OCI-LY7 (cell line): ENCODE measurements around the gene PLD2.

ENCODE experiments used
- EZH2phosphoT487 ChIP-seq: fragments of 200-600 bp; sonication (generic); IDR thresholded peaks from 2 replicates; pipeline ENCODE4 v1.6.1; 2018; ENCODE audit warnings: low read depth, borderline replicate concordance, mild to moderate bottlenecking, mixed run types, antibody characterized with exemption, low read length, moderate library complexity, mixed read lengths
- TF ChIP-seq, protein P1 (sequence below): fragments of 200-600 bp; sonication (generic); conservative IDR thresholded peaks from 2 replicates; pipeline ENCODE4 v1.5.1; 2014; ENCODE audit warnings: mild to moderate bottlenecking, antibody characterized with exemption, low read length, moderate library complexity, mixed read lengths

DNA sequence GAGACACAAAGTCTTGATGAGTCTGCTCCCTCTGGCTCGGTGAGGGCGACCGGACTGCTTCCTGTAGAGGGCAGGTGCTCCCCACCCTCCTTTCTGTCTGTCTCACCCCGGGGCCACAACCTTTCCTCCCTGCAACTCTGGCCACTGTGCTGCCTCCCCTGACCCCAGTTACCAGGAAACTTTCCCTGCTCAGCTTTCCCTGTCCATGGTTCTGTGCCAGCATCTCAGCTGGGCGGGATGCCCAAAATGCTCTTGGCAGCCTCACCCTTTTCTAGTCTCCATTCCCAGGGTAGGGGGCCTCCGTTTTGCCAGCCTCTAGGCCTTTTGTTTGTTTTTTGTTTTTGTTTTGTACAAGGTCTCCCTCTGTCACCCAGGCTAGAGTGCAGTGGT, 1.4 kb downstream of the PLD2 start:
- TF ChIP-seq, protein P1, sequence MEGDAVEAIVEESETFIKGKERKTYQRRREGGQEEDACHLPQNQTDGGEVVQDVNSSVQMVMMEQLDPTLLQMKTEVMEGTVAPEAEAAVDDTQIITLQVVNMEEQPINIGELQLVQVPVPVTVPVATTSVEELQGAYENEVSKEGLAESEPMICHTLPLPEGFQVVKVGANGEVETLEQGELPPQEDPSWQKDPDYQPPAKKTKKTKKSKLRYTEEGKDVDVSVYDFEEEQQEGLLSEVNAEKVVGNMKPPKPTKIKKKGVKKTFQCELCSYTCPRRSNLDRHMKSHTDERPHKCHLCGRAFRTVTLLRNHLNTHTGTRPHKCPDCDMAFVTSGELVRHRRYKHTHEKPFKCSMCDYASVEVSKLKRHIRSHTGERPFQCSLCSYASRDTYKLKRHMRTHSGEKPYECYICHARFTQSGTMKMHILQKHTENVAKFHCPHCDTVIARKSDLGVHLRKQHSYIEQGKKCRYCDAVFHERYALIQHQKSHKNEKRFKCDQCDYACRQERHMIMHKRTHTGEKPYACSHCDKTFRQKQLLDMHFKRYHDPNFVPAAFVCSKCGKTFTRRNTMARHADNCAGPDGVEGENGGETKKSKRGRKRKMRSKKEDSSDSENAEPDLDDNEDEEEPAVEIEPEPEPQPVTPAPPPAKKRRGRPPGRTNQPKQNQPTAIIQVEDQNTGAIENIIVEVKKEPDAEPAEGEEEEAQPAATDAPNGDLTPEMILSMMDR = no peak
- no peak for TF ChIP-seq EZH2phosphoT487
